Stimulated activated naive B cell treated with anti-CD40 and anti-IgM and Interleukin-4, amounts not matched to agents 10 μg/mL and 1 μg/mL and 100 μg/mL, for 72 hours (primary cell): ENCODE results near the gene PROZ.
A peak's percentile ranks its signal among the peaks of the same experiment; 100 is the strongest.

ENCODE experiments used
- ATAC-seq, 2 donors: fragments of 150-1000 bp; cut with Tn5 transposase; replicated peaks; 2 replicates each; pipeline ENCODE4 v1.10.0; 2021; ENCODE audit warnings: moderate library complexity in 1 of 2
- DNase-seq: peaks from one replicate; pipeline ENCODE4 v3.0.0; 2021
- H3K27ac Mint-ChIP-seq: one replicate; pipeline ENCODE4 v1.8.0; 2022; ENCODE audit warnings: mild to moderate bottlenecking, mixed read lengths
- H3K27me3 Mint-ChIP-seq, 2 donors: one replicate each; pipeline ENCODE4 v1.8.0; 2022; ENCODE audit warnings: mixed read lengths in 2 of 2
- H3K36me3 Mint-ChIP-seq, 2 donors: one replicate each; pipeline ENCODE4 v1.8.0; 2022; ENCODE audit warnings: mixed read lengths in 2 of 2, mild to moderate bottlenecking in 1 of 2
- H3K4me1 Mint-ChIP-seq, 2 donors: one replicate each; pipeline ENCODE4 v1.8.0; 2022; ENCODE audit warnings: mixed read lengths in 2 of 2, mild to moderate bottlenecking in 1 of 2
- H3K4me3 Mint-ChIP-seq, 2 donors: one replicate each; pipeline ENCODE4 v1.8.0; 2022; ENCODE audit warnings: mild to moderate bottlenecking in 2 of 2, mixed read lengths in 2 of 2, moderate library complexity in 1 of 2
- H3K9me3 Mint-ChIP-seq, 2 donors: one replicate each; pipeline ENCODE4 v1.8.0; 2022; ENCODE audit warnings: mixed read lengths in 2 of 2, mild to moderate bottlenecking in 1 of 2

PROZ gene

DNA sequence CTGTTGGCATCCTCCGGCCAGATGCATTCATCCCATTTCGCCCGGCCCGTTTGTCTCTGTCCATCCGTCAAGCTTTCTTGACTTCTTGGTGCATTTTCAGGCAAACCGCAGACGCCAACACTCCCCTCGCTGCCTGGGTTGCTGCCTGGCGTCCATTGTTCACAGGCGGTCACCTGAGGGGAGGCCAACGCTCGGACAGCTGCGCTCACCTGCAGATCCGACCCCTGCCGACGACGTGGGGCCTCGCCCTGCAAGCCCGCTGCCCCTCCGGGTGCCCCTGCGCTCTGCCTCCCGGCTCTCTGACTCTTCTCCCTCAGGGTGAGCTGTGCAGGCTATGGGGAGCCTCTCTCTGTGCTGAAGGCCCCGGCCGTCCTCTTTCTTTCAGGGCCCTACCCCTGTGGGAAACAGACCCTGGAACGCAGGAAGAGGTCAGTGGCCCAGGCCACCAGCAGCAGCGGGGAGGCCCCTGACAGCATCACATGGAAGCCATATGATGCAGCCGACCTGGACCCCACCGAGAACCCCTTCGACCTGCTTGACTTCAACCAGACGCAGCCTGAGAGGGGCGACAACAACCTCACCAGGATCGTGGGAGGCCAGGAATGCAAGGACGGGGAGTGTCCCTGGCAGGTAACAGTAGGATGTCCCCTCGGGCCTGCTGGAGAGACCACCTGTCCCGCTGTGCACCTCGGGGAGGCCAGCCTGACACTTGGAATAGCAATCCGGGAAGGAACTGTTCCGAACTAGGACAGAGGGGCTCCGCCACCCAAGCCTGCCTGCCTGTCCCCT is 14.8 kb upstream of the PROZ start:
- no peak overlapping the region for H3K27ac Mint-ChIP-seq
- peaks cover 21 to 30% of the 10 kb centered on the region in 2 donors for H3K27me3 Mint-ChIP-seq
- H3K9me3 Mint-ChIP-seq: no peaks in the 10 kb centered on the region
- peaks cover 0 to 4% of the 10 kb centered on the region in 2 donors for H3K4me1 Mint-ChIP-seq
- H3K4me3 Mint-ChIP-seq: no peak overlapping the region
- DNase-seq (no peak), ATAC-seq (no peak)
- H3K36me3 Mint-ChIP-seq: no peaks in the 10 kb centered on the region

DNA sequence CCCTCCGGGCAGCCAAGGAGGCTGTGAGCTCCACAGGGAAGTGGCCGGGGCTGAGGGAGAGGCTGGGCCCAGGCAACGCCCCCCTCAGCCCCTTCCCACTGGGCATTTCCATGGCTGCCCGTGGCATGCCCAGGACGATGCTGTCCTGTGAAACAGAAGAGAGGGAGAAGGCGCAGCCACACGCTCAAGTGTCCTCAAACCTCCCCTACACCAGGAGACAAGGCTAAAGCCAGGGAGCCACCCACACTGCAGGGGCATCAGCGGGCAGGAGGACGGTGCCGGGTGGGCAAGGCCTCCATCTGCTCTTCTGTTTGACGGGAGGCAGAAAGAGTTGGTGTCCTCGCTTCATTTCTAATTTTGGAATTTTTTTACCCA is 14.2 kb upstream of the PROZ start:
- no peaks in the 10 kb centered on the region for H3K9me3 Mint-ChIP-seq
- H3K27ac Mint-ChIP-seq: no peak overlapping the region
- H3K27me3 Mint-ChIP-seq: peaks cover 26 to 30% of the 10 kb centered on the region in 2 donors
- no peaks in the 10 kb centered on the region for H3K36me3 Mint-ChIP-seq
- H3K4me1 Mint-ChIP-seq: peaks cover 0 to 4% of the 10 kb centered on the region in 2 donors
- no peak overlapping the region for H3K4me3 Mint-ChIP-seq
- DNase-seq (no peak), ATAC-seq (no peak)

GRCh38 chr13:113145496-113145895 is 13.0 kb upstream of the PROZ start:
- Mint-ChIP-seq H3K4me3 (no peak overlapping the region), H3K9me3 (no peaks in the 10 kb centered on the region), H3K36me3 (no peaks in the 10 kb centered on the region), H3K27me3 (peaks cover 33 to 36% of the 10 kb centered on the region in 2 donors), H3K27ac (no peak overlapping the region), H3K4me1 (peaks cover 0 to 4% of the 10 kb centered on the region in 2 donors)
- DNase-seq: no peak
- ATAC-seq: no peak

GRCh38 chr13:113145911-113146598 is 12.4 kb upstream of the PROZ start:
- H3K4me3 Mint-ChIP-seq: no peak overlapping the region
- DNase-seq: no peak
- ATAC-seq: no peak

DNA sequence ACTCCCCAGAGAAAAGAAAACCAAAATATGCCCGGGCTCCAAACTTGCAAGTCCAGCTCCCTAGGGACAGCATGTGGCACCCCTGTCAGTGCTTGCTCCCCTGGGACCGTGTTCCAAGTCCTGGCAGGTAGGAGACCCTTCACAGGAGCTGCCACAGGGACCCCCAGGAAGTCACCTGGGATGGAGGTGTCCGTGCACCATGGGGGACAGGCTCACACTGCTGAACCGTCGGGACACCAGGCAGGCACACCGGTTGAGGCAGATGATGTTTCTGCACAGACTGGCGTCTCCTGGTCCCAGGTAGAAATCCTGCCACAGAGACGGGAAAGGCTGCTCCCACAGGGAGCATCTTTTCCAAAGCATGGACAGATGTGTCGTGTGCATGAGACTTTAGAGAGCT is 11.7 kb upstream of the PROZ start:
- Mint-ChIP-seq H3K27me3 (peaks cover 43 to 44% of the 10 kb centered on the region in 2 donors), H3K27ac (no peak overlapping the region), H3K4me1 (peaks cover 2 to 7% of the 10 kb centered on the region in 2 donors), H3K36me3 (peaks cover 0 to 2% of the 10 kb centered on the region in 2 donors), H3K9me3 (no peaks in the 10 kb centered on the region), H3K4me3 (no peak overlapping the region)
- DNase-seq (no peak), ATAC-seq (no peak)

More at GRCh38 chr13:113145911-113146598, 12.4 kb upstream of the PROZ start:
- Mint-ChIP-seq H3K27ac (no peak overlapping the region), H3K9me3 (no peaks in the 10 kb centered on the region), H3K36me3 (peaks cover 0 to under 1% of the 10 kb centered on the region in 2 donors), H3K4me1 (peaks cover 0 to 4% of the 10 kb centered on the region in 2 donors), H3K27me3 (peaks cover 37 to 40% of the 10 kb centered on the region in 2 donors)

GRCh38 chr13:113147206-113147605 is 11.2 kb upstream of the PROZ start:
- no peak overlapping the region for H3K27ac Mint-ChIP-seq
- ATAC-seq (no peak), DNase-seq (no peak)
- no peaks in the 10 kb centered on the region for H3K9me3 Mint-ChIP-seq
- H3K36me3 Mint-ChIP-seq: peaks cover 0 to 2% of the 10 kb centered on the region in 2 donors
- peaks cover 46 to 47% of the 10 kb centered on the region in 2 donors for H3K27me3 Mint-ChIP-seq
- peaks cover 7 to 10% of the 10 kb centered on the region in 2 donors for H3K4me1 Mint-ChIP-seq
- H3K4me3 Mint-ChIP-seq: no peak overlapping the region

GRCh38 chr13:113148407-113148806 is 10.0 kb upstream of the PROZ start:
- Mint-ChIP-seq H3K27me3 (peaks cover 54% of the 10 kb centered on the region in 2 donors), H3K27ac (no peak overlapping the region), H3K4me3 (no peak overlapping the region), H3K9me3 (no peaks in the 10 kb centered on the region), H3K36me3 (peaks cover 0 to 2% of the 10 kb centered on the region in 2 donors), H3K4me1 (peaks cover 17 to 19% of the 10 kb centered on the region in 2 donors)
- DNase-seq: no peak
- no peak for ATAC-seq

- DNase-seq (no peak), ATAC-seq (no peak)
- Mint-ChIP-seq H3K27me3 (peaks cover 54% of the 10 kb centered on the region in 2 donors), H3K4me3 (no peak overlapping the region), H3K4me1 (peaks cover 20 to 22% of the 10 kb centered on the region in 2 donors), H3K9me3 (no peaks in the 10 kb centered on the region), H3K36me3 (peaks cover 0 to 2% of the 10 kb centered on the region in 2 donors), H3K27ac (no peak overlapping the region)
Observed at GRCh38 chr13:113148940-113149503, 9.4 kb upstream of the PROZ start.

GRCh38 chr13:113149711-113150549 is 8.5 kb upstream of the PROZ start:
- Mint-ChIP-seq H3K36me3 (peaks cover 0 to 2% of the 10 kb centered on the region in 2 donors), H3K9me3 (no peaks in the 10 kb centered on the region), H3K27ac (no peak overlapping the region), H3K27me3 (peaks cover 54% of the 10 kb centered on the region in 2 donors), H3K4me1 (peaks cover 20 to 22% of the 10 kb centered on the region in 2 donors), H3K4me3 (no peak overlapping the region)
- ATAC-seq (no peak), DNase-seq (no peak)

DNA sequence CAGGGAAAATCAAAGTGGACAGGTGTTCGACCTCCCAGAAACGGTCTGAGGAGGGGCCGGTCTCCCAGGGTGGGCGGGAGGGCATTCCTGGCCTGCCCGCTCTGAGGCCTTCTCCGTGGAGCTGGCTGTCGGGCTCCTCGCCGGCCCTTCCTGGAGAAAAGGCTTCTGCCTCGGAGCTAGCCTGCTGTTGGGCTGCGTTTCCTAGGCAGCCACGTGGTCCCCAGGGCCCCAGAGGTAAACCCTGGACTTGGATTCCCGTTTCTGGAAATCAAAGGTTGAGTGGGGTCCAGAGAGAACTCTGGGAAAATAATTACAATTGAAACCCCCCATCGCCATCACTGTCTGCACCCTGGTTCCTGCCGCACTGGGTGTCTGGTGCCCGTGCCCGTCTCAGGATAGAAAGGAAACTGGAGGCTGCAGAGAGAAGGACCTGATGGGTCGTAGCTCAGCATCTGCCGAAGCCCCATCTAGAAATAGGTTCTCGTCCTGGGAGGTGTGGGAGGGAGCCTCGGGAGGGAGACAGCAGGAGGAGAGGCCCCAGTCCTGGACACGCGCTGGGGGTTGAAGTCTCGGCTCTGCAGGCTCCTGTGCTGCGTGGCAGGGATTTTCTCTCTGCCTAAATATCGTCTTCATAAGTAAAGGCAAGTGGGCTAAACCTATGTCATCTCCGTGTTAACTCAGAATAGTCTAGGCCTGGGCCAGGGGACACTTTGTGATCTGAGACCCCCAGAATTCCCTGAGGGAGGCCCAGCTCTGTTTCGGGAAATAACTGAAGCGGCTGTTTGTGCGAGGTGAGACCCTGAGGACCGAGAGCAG is 7.7 kb upstream of the PROZ start:
- DNase-seq (no peak), ATAC-seq (no peak)
- peak overlapping the region in 1 of 2 donors; percentile 10 for H3K4me3 Mint-ChIP-seq
- H3K9me3 Mint-ChIP-seq: peaks cover 5 to 6% of the 10 kb centered on the region in 2 donors
- peaks cover 19 to 22% of the 10 kb centered on the region in 2 donors for H3K4me1 Mint-ChIP-seq
- H3K27me3 Mint-ChIP-seq: peaks cover 49 to 54% of the 10 kb centered on the region in 2 donors
- H3K36me3 Mint-ChIP-seq: peaks cover 5 to 7% of the 10 kb centered on the region in 2 donors
- H3K27ac Mint-ChIP-seq: no peak overlapping the region

DNA sequence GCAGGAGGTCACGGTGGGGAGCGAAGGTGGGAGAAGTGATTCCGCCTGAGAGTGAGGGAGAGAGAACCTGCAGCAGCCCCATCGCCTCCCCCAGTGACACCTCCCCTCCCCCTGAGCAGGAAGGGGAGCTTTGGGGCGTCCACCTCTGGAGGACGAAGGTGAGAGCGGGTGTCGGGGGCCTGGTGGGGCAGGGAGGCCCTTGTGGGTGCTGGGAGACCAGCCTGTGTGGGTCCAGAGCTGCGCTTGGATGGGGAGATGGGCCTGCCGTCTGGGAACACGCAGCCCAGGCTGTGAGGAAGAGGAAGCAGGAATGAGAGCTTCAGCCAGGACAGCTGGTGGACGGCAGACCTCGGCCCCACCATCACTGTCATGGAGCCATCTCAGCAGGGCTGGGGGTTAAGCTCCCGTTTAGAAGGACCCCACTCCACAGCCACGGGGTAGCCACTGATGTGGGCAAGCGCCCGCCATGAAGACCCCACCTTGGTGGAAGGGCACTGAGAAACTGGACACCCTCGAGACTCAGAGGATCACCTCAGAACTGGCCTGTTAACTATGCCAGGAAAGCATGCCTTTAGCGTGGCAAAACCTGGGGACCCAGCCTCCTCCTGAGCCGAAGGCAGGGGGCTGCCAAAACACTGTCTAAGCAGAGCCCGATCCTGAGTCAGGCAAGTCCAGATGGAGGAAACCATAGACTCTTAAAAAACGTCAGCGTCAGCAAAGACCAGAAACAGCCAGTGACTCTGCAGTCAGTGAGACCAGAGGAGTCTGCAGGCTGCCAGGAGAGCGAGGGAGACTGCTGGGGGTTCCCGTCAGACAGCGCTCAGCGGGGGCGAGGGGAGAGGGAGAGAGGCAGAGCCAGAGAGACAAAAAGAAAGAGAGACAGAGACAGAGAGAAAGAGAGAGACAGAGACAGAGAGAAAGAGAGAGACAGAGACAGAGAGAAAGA is 6.4 kb upstream of the PROZ start:
- H3K9me3 Mint-ChIP-seq: peaks cover 5 to 13% of the 10 kb centered on the region in 2 donors
- peak overlapping the region; percentile 70 for H3K27ac Mint-ChIP-seq
- H3K27me3 Mint-ChIP-seq: peaks cover 42 to 49% of the 10 kb centered on the region in 2 donors
- peaks cover 5 to 7% of the 10 kb centered on the region in 2 donors for H3K36me3 Mint-ChIP-seq
- H3K4me1 Mint-ChIP-seq: peaks cover 16 to 22% of the 10 kb centered on the region in 2 donors
- peak; percentile 39 to 51 for ATAC-seq
- H3K4me3 Mint-ChIP-seq: peak overlapping the region; percentile 67 to 73
- no peak for DNase-seq

- no peak for DNase-seq
- Mint-ChIP-seq H3K27me3 (peaks cover 42 to 43% of the 10 kb centered on the region in 2 donors), H3K27ac (peak overlapping the region; percentile 70), H3K4me3 (peak overlapping the region; percentile 67 to 73), H3K9me3 (peaks cover 5 to 17% of the 10 kb centered on the region in 2 donors), H3K4me1 (peaks cover 16 to 22% of the 10 kb centered on the region in 2 donors), H3K36me3 (peaks cover 5 to 7% of the 10 kb centered on the region in 2 donors)
- ATAC-seq: no peak
Observed at GRCh38 chr13:113152691-113152983, 5.8 kb upstream of the PROZ start.
